HEK293 (cell line): ENCODE measurements around the gene NUDT8.

Experiments
- CTCF ChIA-PET: fragments of 350-600 bp; formaldehyde crosslinking; extraction: SDS; loops from one replicate; lab custom pipeline; 2021; ENCODE audit warnings: antibody characterized with exemption; lab: Yijun Ruan, JAX
- POLR2A ChIA-PET: fragments of 300-600 bp; formaldehyde crosslinking; extraction: SDS; loops from one replicate; lab custom pipeline; 2020; ENCODE audit warnings: antibody characterized with exemption, inconsistent platforms; lab: Yijun Ruan, JAX
- H3K27ac ChIP-seq: fragments of 200-500 bp; sonication (Bioruptor generic); 2 replicates; pipeline ENCODE4 v1.5.1; 2014; ENCODE audit warnings: low read depth, low read length, control low read depth, inconsistent platforms; ENCODE audit errors: extremely low read depth
- H3K36me3 ChIP-seq, 2 experiments: fragments of 200-500 bp in 1 of 2; sonication (Bioruptor generic) in 1 of 2; 1 replicate in 1 of 2; 2 replicates in 1 of 2; pipeline ENCODE4 v1.5.1; 2014 to 2017; ENCODE audit warnings: inconsistent platforms in 2 of 2, low read length in 2 of 2; ENCODE audit not compliant: control insufficient read depth in 2 of 2, insufficient read depth in 1 of 2
- H3K4me1 ChIP-seq: fragments of 200-500 bp; sonication (Bioruptor generic); 2 replicates; pipeline ENCODE4 v1.5.1; 2014; ENCODE audit warnings: mild to moderate bottlenecking, low read length, inconsistent platforms; ENCODE audit not compliant: control insufficient read depth, insufficient read depth
- H3K4me3 ChIP-seq: 2 replicates; pipeline ENCODE4 v1.5.1; 2011; ENCODE audit warnings: low read depth, mild to moderate bottlenecking, control low read depth, low read length, moderate library complexity
- H3K9me3 ChIP-seq: fragments of 200-500 bp; sonication (Bioruptor generic); 2 replicates; pipeline ENCODE4 v1.5.1; 2014; ENCODE audit warnings: low read depth, low read length, inconsistent platforms; ENCODE audit not compliant: control insufficient read depth, insufficient read depth
- EGR2 ChIP-seq: fragments of 450-650 bp; formaldehyde crosslinking; IDR thresholded peaks from 2 replicates; pipeline ENCODE4 v1.5.1; 2016; ENCODE audit warnings: low read depth, missing biosample characterization, missing genetic modification characterization
- MYNN ChIP-seq: fragments of 450-650 bp; formaldehyde crosslinking; IDR thresholded peaks from 2 replicates; pipeline ENCODE4 v1.5.1; 2016; ENCODE audit warnings: missing biosample characterization, missing genetic modification characterization, borderline replicate concordance
- MZF1 ChIP-seq: fragments of 450-650 bp; formaldehyde crosslinking; IDR thresholded peaks from 2 replicates; pipeline ENCODE4 v1.5.1; 2017; ENCODE audit warnings: missing biosample characterization, missing genetic modification characterization, borderline replicate concordance
- RBAK ChIP-seq: fragments of 450-650 bp; formaldehyde crosslinking; IDR thresholded peaks from 2 replicates; pipeline ENCODE4 v1.5.1; 2016; ENCODE audit warnings: missing biosample characterization, missing genetic modification characterization
- TRIM28 ChIP-seq: IDR thresholded peaks from 2 replicates; pipeline ENCODE4 v1.6.1; 2011; ENCODE audit warnings: low read length, control low read depth, borderline replicate concordance
- WT1 ChIP-seq: fragments of 450-650 bp; formaldehyde crosslinking; IDR thresholded peaks from 2 replicates; pipeline ENCODE4 v1.5.1; 2016; ENCODE audit warnings: missing biosample characterization, missing genetic modification characterization
- ZEB2 ChIP-seq: fragments of 450-650 bp; formaldehyde crosslinking; IDR thresholded peaks from 2 replicates; pipeline ENCODE4 v1.5.1; 2016; ENCODE audit warnings: missing biosample characterization, missing genetic modification characterization
- ZNF184 ChIP-seq: fragments of 450-650 bp; IDR thresholded peaks from 2 replicates; pipeline ENCODE4 v1.5.1; 2018; ENCODE audit warnings: missing biosample characterization, mild to moderate bottlenecking, missing genetic modification characterization
- ZNF24 ChIP-seq: fragments of 450-650 bp; formaldehyde crosslinking; IDR thresholded peaks from 2 replicates; pipeline ENCODE4 v1.5.1; 2016; ENCODE audit warnings: missing biosample characterization, missing genetic modification characterization
- ZNF37A ChIP-seq: fragments of 450-650 bp; IDR thresholded peaks from 2 replicates; pipeline ENCODE4 v1.5.1; 2018; ENCODE audit warnings: missing biosample characterization, missing genetic modification characterization
- ZNF529 ChIP-seq: fragments of 450-650 bp; formaldehyde crosslinking; IDR thresholded peaks from 2 replicates; pipeline ENCODE4 v1.5.1; 2017; ENCODE audit warnings: missing genetic modification characterization, missing biosample characterization; ENCODE audit not compliant: insufficient replicate concordance
- ZNF658 ChIP-seq: fragments of 450-650 bp; formaldehyde crosslinking; IDR thresholded peaks from 2 replicates; pipeline ENCODE4; 2016; ENCODE audit warnings: missing biosample characterization, missing genetic modification characterization
- ZNF677 ChIP-seq: fragments of 450-650 bp; IDR thresholded peaks from 2 replicates; pipeline ENCODE4 v1.5.0; 2018; ENCODE audit warnings: missing biosample characterization, mild to moderate bottlenecking, missing genetic modification characterization, moderate library complexity
- ZNF843 ChIP-seq: fragments of 450-650 bp; formaldehyde crosslinking; IDR thresholded peaks from 2 replicates; pipeline ENCODE4 v1.5.1; 2016; ENCODE audit warnings: missing biosample characterization, missing genetic modification characterization
- TF ChIP-seq, protein P1 (sequence below): fragments of 450-650 bp; formaldehyde crosslinking; IDR thresholded peaks from 2 replicates; pipeline ENCODE4 v1.5.1; 2016; ENCODE audit warnings: missing biosample characterization, missing genetic modification characterization
- TF ChIP-seq, protein P2 (sequence below): fragments of 450-650 bp; formaldehyde crosslinking; IDR thresholded peaks from 2 replicates; pipeline ENCODE4 v1.5.1; 2016; ENCODE audit warnings: missing biosample characterization, missing genetic modification characterization, low read depth
- TF ChIP-seq, protein P3 (sequence below): fragments of 450-650 bp; formaldehyde crosslinking; IDR thresholded peaks from 2 replicates; pipeline ENCODE4 v1.5.1; 2016; ENCODE audit warnings: missing biosample characterization, missing genetic modification characterization
- TF ChIP-seq, protein P4 (sequence below): fragments of 450-650 bp; formaldehyde crosslinking; optimal IDR thresholded peaks from 2 replicates; pipeline ENCODE3; 2016; ENCODE audit warnings: missing biosample characterization, mild to moderate bottlenecking, missing genetic modification characterization
- TF ChIP-seq, protein P5 (sequence below): fragments of 450-650 bp; formaldehyde crosslinking; IDR thresholded peaks from 2 replicates; pipeline ENCODE4 v1.5.1; 2016; ENCODE audit warnings: missing biosample characterization, missing genetic modification characterization

NUDT8 gene

DNA sequence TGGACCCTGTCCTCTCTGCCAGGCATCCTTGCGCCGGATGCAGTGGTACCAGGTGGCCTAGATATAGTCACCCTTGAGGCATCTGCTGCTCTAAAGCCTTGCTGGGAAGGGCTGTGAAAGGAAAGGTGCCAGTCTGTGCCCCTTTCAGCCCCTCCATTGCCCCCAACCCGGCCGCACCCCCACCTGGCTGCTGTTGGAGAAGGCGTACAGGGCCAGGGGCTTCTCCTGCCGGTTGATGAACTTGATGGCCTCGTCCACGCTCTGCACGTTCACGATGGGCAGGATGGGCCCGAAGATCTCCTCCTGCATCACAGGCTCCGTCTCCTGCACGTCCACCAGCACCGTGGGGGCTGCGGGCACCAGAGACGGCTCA, 34.5 kb upstream of the NUDT8 start (continued):
- TF ChIP-seq, protein P1, sequence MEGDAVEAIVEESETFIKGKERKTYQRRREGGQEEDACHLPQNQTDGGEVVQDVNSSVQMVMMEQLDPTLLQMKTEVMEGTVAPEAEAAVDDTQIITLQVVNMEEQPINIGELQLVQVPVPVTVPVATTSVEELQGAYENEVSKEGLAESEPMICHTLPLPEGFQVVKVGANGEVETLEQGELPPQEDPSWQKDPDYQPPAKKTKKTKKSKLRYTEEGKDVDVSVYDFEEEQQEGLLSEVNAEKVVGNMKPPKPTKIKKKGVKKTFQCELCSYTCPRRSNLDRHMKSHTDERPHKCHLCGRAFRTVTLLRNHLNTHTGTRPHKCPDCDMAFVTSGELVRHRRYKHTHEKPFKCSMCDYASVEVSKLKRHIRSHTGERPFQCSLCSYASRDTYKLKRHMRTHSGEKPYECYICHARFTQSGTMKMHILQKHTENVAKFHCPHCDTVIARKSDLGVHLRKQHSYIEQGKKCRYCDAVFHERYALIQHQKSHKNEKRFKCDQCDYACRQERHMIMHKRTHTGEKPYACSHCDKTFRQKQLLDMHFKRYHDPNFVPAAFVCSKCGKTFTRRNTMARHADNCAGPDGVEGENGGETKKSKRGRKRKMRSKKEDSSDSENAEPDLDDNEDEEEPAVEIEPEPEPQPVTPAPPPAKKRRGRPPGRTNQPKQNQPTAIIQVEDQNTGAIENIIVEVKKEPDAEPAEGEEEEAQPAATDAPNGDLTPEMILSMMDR (tag by site-specific recombination): no peak
- TF ChIP-seq ZNF843: no peak
- TF ChIP-seq RBAK (tag by site-specific recombination): no peak
- no peak for TF ChIP-seq ZEB2 (tag by site-specific recombination)
- TF ChIP-seq ZNF24 (tag by site-specific recombination): no peak
- TF ChIP-seq TRIM28: no peak
- TF ChIP-seq, protein P2, sequence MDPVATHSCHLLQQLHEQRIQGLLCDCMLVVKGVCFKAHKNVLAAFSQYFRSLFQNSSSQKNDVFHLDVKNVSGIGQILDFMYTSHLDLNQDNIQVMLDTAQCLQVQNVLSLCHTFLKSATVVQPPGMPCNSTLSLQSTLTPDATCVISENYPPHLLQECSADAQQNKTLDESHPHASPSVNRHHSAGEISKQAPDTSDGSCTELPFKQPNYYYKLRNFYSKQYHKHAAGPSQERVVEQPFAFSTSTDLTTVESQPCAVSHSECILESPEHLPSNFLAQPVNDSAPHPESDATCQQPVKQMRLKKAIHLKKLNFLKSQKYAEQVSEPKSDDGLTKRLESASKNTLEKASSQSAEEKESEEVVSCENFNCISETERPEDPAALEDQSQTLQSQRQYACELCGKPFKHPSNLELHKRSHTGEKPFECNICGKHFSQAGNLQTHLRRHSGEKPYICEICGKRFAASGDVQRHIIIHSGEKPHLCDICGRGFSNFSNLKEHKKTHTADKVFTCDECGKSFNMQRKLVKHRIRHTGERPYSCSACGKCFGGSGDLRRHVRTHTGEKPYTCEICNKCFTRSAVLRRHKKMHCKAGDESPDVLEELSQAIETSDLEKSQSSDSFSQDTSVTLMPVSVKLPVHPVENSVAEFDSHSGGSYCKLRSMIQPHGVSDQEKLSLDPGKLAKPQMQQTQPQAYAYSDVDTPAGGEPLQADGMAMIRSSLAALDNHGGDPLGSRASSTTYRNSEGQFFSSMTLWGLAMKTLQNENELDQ (tag by site-specific recombination): no peak
- no peak for TF ChIP-seq MYNN (tag by site-specific recombination)
- no peak for TF ChIP-seq EGR2 (tag by site-specific recombination)
- TF ChIP-seq ZNF184 (tag by site-specific recombination): no peak
- no peak for TF ChIP-seq ZNF529 (tag by site-specific recombination)

DNA sequence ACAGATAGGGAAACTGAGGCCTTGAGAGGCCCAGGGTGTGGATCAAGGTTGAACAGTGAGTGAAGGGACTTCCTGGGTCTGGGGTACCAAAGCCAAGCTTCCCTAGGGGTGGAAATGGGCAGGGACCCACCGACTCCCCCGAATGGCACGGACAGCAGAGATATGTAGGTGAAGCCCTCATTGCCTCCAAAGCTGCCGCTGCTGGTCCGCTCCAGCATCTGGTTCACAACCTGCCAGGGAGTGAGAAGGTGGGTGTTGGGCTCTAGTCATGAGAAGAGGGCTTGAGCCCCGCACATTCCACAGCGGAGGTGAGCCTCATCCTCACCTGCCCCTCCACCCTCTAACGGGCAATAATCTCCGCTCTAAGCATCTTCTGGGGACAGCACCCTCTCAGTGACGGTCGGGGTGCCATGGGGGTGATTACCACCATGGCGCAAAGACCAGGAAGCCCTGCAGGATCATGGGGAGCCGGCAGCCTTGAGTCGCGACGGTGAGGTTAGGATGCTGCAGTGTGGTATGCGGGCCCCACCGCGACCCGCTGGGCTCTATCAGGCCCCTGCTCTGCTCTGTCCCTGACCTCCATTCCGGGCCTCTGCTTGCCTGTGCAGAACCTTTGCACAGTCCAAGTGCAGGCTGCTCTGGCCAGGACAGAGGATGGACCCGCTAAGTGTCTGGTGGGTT, 33.9 kb upstream of the NUDT8 start:
- Histone ChIP-seq H3K4me3 (no peak overlapping the region), H3K4me1 (no peaks in the 10 kb centered on the region), H3K9me3 (no peaks in the 10 kb centered on the region), H3K27ac (no peak overlapping the region), H3K36me3 (no peaks in the 10 kb centered on the region)
- ChIA-PET POLR2A (no interaction called here), CTCF (interaction anchor here (0.6 to 0.9 kb wide), 2 partner anchors 29 to 46 kb away, joined by 3 read pairs; no protein-coding TSS in a partner anchor)
- TF ChIP-seq WT1 (no peak), ZNF677 (tag by site-specific recombination) (no peak), MZF1 (no peak), ZNF658 (tag by site-specific recombination) (no peak), ZNF37A (tag by site-specific recombination) (no peak)
- TF ChIP-seq, protein P3, sequence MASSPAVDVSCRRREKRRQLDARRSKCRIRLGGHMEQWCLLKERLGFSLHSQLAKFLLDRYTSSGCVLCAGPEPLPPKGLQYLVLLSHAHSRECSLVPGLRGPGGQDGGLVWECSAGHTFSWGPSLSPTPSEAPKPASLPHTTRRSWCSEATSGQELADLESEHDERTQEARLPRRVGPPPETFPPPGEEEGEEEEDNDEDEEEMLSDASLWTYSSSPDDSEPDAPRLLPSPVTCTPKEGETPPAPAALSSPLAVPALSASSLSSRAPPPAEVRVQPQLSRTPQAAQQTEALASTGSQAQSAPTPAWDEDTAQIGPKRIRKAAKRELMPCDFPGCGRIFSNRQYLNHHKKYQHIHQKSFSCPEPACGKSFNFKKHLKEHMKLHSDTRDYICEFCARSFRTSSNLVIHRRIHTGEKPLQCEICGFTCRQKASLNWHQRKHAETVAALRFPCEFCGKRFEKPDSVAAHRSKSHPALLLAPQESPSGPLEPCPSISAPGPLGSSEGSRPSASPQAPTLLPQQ (tag by site-specific recombination): no peak
- TF ChIP-seq, protein P4, sequence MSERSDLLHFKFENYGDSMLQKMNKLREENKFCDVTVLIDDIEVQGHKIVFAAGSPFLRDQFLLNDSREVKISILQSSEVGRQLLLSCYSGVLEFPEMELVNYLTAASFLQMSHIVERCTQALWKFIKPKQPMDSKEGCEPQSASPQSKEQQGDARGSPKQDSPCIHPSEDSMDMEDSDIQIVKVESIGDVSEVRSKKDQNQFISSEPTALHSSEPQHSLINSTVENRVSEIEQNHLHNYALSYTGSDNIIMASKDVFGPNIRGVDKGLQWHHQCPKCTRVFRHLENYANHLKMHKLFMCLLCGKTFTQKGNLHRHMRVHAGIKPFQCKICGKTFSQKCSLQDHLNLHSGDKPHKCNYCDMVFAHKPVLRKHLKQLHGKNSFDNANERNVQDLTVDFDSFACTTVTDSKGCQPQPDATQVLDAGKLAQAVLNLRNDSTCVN: no peak
- TF ChIP-seq, protein P5, sequence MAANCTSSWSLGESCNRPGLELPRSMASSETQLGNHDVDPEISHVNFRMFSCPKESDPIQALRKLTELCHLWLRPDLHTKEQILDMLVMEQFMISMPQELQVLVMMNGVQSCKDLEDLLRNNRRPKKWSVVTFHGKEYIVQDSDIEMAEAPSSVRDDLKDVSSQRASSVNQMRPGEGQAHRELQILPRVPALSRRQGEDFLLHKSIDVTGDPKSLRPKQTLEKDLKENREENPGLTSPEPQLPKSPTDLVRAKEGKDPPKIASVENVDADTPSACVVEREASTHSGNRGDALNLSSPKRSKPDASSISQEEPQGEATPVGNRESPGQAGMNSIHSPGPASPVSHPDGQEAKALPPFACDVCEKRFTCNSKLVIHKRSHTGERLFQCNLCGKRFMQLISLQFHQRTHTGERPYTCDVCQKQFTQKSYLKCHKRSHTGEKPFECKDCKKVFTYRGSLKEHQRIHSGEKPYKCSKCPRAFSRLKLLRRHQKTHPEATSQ: no peak
- TF ChIP-seq, all 188 proteins: peak for 0
